ENCODE measurements around the gene CAND1.

DNA sequence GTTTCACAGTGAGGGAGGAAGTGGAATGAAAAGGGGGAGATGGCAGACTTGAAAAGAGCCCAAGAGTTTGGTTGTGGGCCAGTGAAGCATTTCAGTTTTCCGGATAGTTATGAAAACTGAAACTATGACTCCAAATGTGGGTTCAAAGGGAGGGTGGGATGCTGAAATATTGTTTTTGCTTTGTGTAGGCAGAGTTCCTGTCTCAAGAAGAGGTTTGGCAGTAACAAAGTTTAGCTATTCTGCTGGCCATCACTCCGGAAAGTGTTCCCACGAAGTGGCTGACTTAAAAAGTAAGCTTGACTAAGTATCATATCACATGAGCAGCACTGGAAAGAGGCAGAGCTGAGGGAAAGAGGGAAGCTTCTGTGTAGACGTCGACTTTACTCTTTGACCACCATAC lies 85.2 kb downstream of the CAND1 start:
- TF ChIP-seq FOXA1 (IDR thresholded peaks at IDR 0.05) (no peak), FOXK2 (IDR thresholded peaks at IDR 0.05) (no peak), HDGF (IDR thresholded peaks at IDR 0.05; ENCODE audit: borderline replicate concordance) (no peak), ELF4 (IDR thresholded peaks at IDR 0.05) (no peak), FOXM1 (IDR thresholded peaks at IDR 0.05; ENCODE audit: borderline replicate concordance) (no peak), LEF1 (IDR thresholded peaks at IDR 0.05; ENCODE audit: borderline replicate concordance) (no peak), SUZ12 (IDR thresholded peaks at IDR 0.05) (no peak), L3MBTL2 (conservative IDR thresholded peaks at IDR 0.05) (no peak), BHLHE40 (IDR thresholded peaks at IDR 0.05; ENCODE audit: borderline replicate concordance) (no peak), SP1 (IDR thresholded peaks at IDR 0.05) (no peak), ARNT (IDR thresholded peaks at IDR 0.05) (no peak), CTBP1 (IDR thresholded peaks at IDR 0.05; ENCODE audit: borderline replicate concordance) (no peak), TARDBP (IDR thresholded peaks at IDR 0.05) (no peak), ZNF384 (IDR thresholded peaks at IDR 0.05) (no peak)
